Adrenal gland (tissue), 5 donors: Measurements from ENCODE around the gene DIAPH3.

Source experiments
- POLR2A ChIP-seq, 2 donors: fragments of 450-650 bp; IDR thresholded peaks; one replicate each; pipeline ENCODE4 v1.6.1; 2017; ENCODE audit warnings: antibody characterized with exemption in 2 of 2, mild to moderate bottlenecking in 2 of 2, moderate library complexity in 1 of 2
- TF ChIP-seq, protein P1 (sequence below), 6 experiments: fragments of 450-650 bp in 4 of 6; fragments of 200-600 bp in 2 of 6; sonication (generic) in 1 of 6; IDR thresholded peaks; 1 replicate in 5 of 6; 2 replicates in 1 of 6; pipeline versions ENCODE4 v1.5.1 to v1.8.0; 2016 to 2021; ENCODE audit warnings: antibody characterized with exemption in 6 of 6, mild to moderate bottlenecking in 2 of 6, moderate library complexity in 1 of 6
- donor health status: DM: no; HTN: no; CAD: no.

DNA sequence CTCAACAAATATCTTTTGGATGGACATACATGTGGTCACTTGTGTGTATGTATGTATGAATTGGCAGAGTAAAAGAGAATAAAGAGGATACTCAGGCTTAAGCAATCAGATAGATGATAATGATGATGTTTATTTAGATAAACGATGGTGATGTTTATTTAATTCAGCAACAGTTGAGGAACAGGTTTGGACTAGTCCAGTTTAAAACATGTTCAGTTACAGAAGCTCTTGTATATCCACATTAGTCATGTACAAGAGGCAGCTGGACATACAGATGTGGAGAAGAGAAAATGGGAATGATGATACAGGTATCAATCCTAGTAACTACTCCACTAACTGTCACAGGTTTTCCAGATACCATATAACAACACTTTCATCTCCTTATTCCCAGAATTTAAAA is 232.1 kb downstream of the DIAPH3 start:
- TF ChIP-seq POLR2A (IDR thresholded peaks at IDR 0.05): no peak
- TF ChIP-seq, protein P1, sequence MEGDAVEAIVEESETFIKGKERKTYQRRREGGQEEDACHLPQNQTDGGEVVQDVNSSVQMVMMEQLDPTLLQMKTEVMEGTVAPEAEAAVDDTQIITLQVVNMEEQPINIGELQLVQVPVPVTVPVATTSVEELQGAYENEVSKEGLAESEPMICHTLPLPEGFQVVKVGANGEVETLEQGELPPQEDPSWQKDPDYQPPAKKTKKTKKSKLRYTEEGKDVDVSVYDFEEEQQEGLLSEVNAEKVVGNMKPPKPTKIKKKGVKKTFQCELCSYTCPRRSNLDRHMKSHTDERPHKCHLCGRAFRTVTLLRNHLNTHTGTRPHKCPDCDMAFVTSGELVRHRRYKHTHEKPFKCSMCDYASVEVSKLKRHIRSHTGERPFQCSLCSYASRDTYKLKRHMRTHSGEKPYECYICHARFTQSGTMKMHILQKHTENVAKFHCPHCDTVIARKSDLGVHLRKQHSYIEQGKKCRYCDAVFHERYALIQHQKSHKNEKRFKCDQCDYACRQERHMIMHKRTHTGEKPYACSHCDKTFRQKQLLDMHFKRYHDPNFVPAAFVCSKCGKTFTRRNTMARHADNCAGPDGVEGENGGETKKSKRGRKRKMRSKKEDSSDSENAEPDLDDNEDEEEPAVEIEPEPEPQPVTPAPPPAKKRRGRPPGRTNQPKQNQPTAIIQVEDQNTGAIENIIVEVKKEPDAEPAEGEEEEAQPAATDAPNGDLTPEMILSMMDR (IDR thresholded peaks at IDR 0.05): no peak
